PC-9 (cell line): ENCODE measurements around the gene SETBP1. TPM values are rescaled to one million over a fixed set of nuclear protein-coding genes. Genes with fewer than 3 reads are reported as not detected.
A peak's percentile ranks its signal among the peaks of the same experiment; 100 is the strongest.

Experiments used
- BruUV-seq: library from RNA; stranded (reverse); fragments of 400-500 nt; replicated peaks from 2 replicates; lab custom pipeline; 2021; lab: Mats Ljungman, UMichigan
- CTCF ChIA-PET: fragments of 300-600 bp; sonication (Branson Sonifier 250); formaldehyde crosslinking; loops from one replicate; lab custom pipeline; 2022; ENCODE audit warnings: antibody characterized with exemption; lab: Charles Lee
- POLR2A ChIA-PET: fragments of 300-600 bp; sonication (Branson Sonifier 250); formaldehyde crosslinking; loops from one replicate; lab custom pipeline; 2022; ENCODE audit warnings: antibody characterized with exemption; ENCODE audit not compliant: unreplicated experiment; lab: Charles Lee
- DNase-seq, 2 experiments: peaks; one replicate each; pipeline versions ENCODE4 v3.0.0 to v3.0.0-alpha.2; 2015 to 2022; ENCODE audit warnings: mixed read lengths in 1 of 2
- H2AFZ ChIP-seq: fragments of 200-600 bp; sonication (generic); 2 replicates; pipeline ENCODE4 v1.8.1; 2017; ENCODE audit warnings: antibody characterized with exemption
- H3F3A ChIP-seq: fragments of 200-600 bp; sonication (generic); 2 replicates; pipeline ENCODE4 v1.8.1; 2017; ENCODE audit warnings: antibody characterized with exemption, mild to moderate bottlenecking, low read depth; ENCODE audit not compliant: insufficient read depth
- H3K27ac ChIP-seq: fragments of 200-600 bp; sonication (generic); 2 replicates; pipeline ENCODE4 v1.6.1; 2016; ENCODE audit warnings: mixed run types
- H3K27me3 ChIP-seq: fragments of 200-600 bp; sonication (generic); 2 replicates; pipeline ENCODE4 v1.6.1; 2016; ENCODE audit warnings: low read depth, mixed run types; ENCODE audit not compliant: insufficient read depth
- H3K36me3 ChIP-seq: fragments of 200-600 bp; sonication (generic); 2 replicates; pipeline ENCODE4 v1.6.1; 2016; ENCODE audit warnings: low read depth, mixed run types
- H3K4me1 ChIP-seq: fragments of 200-600 bp; sonication (generic); replicated peaks from 2 replicates; pipeline ENCODE4 v1.6.1; 2016; ENCODE audit warnings: mixed run types; ENCODE audit not compliant: insufficient read depth
- H3K4me2 ChIP-seq: fragments of 200-600 bp; sonication (generic); 2 replicates; pipeline ENCODE4 v1.6.1; 2017; ENCODE audit warnings: mixed run types
- H3K4me3 ChIP-seq: fragments of 200-600 bp; sonication (generic); 2 replicates; pipeline ENCODE4 v1.6.1; 2016; ENCODE audit warnings: mixed run types
- H3K79me2 ChIP-seq: fragments of 200-600 bp; sonication (generic); 2 replicates; pipeline ENCODE4 v1.6.1; 2017; ENCODE audit warnings: low read depth, mixed run types
- H3K9me2 ChIP-seq: fragments of 200-600 bp; sonication (generic); 2 replicates; pipeline ENCODE4 v1.8.1; 2017; ENCODE audit warnings: mild to moderate bottlenecking; ENCODE audit not compliant: insufficient read depth
- H3K9me3 ChIP-seq: fragments of 200-600 bp; sonication (generic); 2 replicates; pipeline ENCODE4 v1.8.1; 2016; ENCODE audit warnings: low read depth; ENCODE audit not compliant: insufficient read depth
- H4K20me1 ChIP-seq: fragments of 200-600 bp; sonication (generic); 2 replicates; pipeline ENCODE4 v1.8.1; 2017; ENCODE audit not compliant: insufficient read depth
- EZH2 ChIP-seq: fragments of 200-600 bp; sonication (generic); IDR thresholded peaks from 2 replicates; pipeline ENCODE4 v1.8.0; 2017; ENCODE audit warnings: antibody characterized with exemption, low read depth
- intact Hi-C: fragments of 100-400 bp; cut with micrococcal nuclease; formaldehyde crosslinking; loops from one replicate; pipeline ENCODE4 v1.10.0; 2022; ENCODE audit not compliant: unreplicated experiment
- total RNA-seq: library from RNA; stranded (reverse); gene quantifications from 2 replicates; pipeline ENCODE4 v1.2.3, GENCODE V29; 2021
- TF ChIP-seq, protein P1 (sequence below): fragments of 200-600 bp; sonication (generic); conservative IDR thresholded peaks from 2 replicates; pipeline ENCODE4 v1.6.1; 2017; ENCODE audit warnings: mixed run types, antibody characterized with exemption, mild to moderate bottlenecking, moderate library complexity

Gene SETBP1
- total RNA-seq, 1 experiment from 2014 or later = 9.0 TPM

DNA sequence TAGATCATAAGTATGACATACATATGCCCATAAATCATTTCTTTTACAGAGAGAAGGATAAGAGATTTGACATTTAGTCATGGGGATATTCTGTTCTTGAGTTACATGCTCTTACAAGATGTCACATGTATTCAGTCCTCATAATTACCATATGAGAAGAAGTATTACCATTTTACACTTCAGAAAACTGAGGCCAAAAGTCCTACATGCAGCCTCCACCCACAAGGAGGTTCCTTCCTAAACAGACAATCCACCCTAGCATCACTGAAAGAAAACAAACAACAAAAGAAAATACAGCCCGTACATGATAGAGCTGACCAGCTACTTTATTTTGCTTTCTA is 335.1 kb downstream of the SETBP1 start:
- no peaks in the 10 kb centered on the region for H3K79me2 ChIP-seq
- H3K9me3 ChIP-seq = no peaks in the 10 kb centered on the region
- BruUV-seq = no TSS peak
- no peak for DNase-seq
- H2AFZ ChIP-seq = no peak overlapping the region
- no peak overlapping the region for H3K4me2 ChIP-seq
- TF ChIP-seq, protein P1, sequence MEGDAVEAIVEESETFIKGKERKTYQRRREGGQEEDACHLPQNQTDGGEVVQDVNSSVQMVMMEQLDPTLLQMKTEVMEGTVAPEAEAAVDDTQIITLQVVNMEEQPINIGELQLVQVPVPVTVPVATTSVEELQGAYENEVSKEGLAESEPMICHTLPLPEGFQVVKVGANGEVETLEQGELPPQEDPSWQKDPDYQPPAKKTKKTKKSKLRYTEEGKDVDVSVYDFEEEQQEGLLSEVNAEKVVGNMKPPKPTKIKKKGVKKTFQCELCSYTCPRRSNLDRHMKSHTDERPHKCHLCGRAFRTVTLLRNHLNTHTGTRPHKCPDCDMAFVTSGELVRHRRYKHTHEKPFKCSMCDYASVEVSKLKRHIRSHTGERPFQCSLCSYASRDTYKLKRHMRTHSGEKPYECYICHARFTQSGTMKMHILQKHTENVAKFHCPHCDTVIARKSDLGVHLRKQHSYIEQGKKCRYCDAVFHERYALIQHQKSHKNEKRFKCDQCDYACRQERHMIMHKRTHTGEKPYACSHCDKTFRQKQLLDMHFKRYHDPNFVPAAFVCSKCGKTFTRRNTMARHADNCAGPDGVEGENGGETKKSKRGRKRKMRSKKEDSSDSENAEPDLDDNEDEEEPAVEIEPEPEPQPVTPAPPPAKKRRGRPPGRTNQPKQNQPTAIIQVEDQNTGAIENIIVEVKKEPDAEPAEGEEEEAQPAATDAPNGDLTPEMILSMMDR = no peak
- no peak for TF ChIP-seq EZH2
- POLR2A ChIA-PET = no interaction called here
- H3F3A ChIP-seq = no peaks in the 10 kb centered on the region
- H3K4me1 ChIP-seq = peaks cover 13% of the 10 kb centered on the region
- intact Hi-C loops = loop anchor here (5.0 to 10.0 kb wide), 3 partner anchors 199 to 367 kb away; partner anchors contain the start of gene SETBP1
- no peaks in the 10 kb centered on the region for H3K27me3 ChIP-seq
- H3K4me3 ChIP-seq = no peak overlapping the region
- no peaks in the 10 kb centered on the region for H3K36me3 ChIP-seq
- no peaks in the 10 kb centered on the region for H3K9me2 ChIP-seq
- no peaks in the 10 kb centered on the region for H4K20me1 ChIP-seq
- CTCF ChIA-PET = no interaction called here
- no peak overlapping the region for H3K27ac ChIP-seq

DNA sequence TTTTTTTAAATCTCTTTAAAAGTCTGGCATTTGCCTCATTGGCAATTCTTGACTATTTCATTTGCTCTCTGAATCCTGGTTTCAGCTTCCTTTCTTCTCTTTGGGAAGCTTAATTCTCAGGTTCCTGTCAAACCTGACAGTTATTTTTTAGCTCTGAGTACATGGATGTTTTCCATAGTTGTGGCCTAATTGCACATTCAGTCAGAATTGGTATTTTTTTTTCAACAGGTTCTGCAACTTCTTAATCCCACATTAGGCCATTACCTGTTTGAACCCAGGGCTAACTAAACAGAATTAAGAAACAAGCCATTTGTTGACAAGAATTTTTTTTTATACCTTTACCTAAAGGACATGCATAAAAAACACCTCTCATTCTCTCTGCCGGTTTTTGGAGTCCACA is 338.8 kb downstream of the SETBP1 start:
- POLR2A ChIA-PET = no interaction called here
- peak in 1 of 2 experiments; percentile 60 for DNase-seq
- Histone ChIP-seq H4K20me1 (no peaks in the 10 kb centered on the region), H3K9me3 (no peaks in the 10 kb centered on the region), H3K27me3 (no peaks in the 10 kb centered on the region), H3K9me2 (0 out of 2 replicates have a peak, but pooled peaks cover 6% of the 10 kb centered on the region), H3K36me3 (no peaks in the 10 kb centered on the region), H3K4me3 (no peak overlapping the region), H3K4me1 (peaks cover 13% of the 10 kb centered on the region), H3K79me2 (no peaks in the 10 kb centered on the region), H3K4me2 (peak overlapping the region; percentile 52), H2AFZ (no peak overlapping the region), H3K27ac (0 out of 2 replicates have a peak overlapping the region, but pooled peaks have one; percentile 31), H3F3A (no peaks in the 10 kb centered on the region)
- CTCF ChIA-PET = no interaction called here
- intact Hi-C loops = loop anchor here (5.0 to 10.0 kb wide), 3 partner anchors 195 to 363 kb away; partner anchors contain the start of gene SETBP1
- BruUV-seq = no TSS peak
- no peak for TF ChIP-seq EZH2
- TF ChIP-seq, protein P1 = no peak

DNA sequence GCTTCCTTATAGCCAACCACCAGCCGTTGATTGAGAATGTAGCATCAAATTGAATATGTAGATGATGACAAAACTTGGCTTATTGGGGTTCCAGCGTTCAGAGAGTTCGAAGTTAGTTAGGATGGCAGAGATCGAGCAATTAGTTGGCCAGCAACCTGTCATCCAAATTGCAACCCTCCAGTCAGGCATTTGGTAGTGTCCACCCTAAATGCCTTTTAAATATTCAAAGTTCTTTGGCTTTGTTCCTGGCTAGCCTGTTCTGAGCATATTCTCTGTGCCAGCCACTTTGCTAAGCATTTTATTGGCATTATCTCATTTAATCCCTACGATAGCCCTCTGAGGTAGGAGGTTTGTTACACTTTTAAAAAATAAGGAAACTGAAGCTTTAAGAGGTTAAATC is 342.8 kb downstream of the SETBP1 start:
- Histone ChIP-seq H3K27ac (no peak overlapping the region), H3K36me3 (no peaks in the 10 kb centered on the region), H4K20me1 (no peaks in the 10 kb centered on the region), H3K9me2 (0 out of 2 replicates have a peak, but pooled peaks cover 6% of the 10 kb centered on the region), H3K27me3 (no peaks in the 10 kb centered on the region), H3K4me1 (peaks cover 13% of the 10 kb centered on the region), H3K79me2 (no peaks in the 10 kb centered on the region), H2AFZ (no peak overlapping the region), H3K4me2 (no peak overlapping the region), H3K4me3 (no peak overlapping the region), H3F3A (no peaks in the 10 kb centered on the region), H3K9me3 (no peaks in the 10 kb centered on the region)
- CTCF ChIA-PET = no interaction called here
- no peak for DNase-seq
- POLR2A ChIA-PET = no interaction called here
- intact Hi-C loops = no loop called here
- TF ChIP-seq, protein P1 = no peak
- TF ChIP-seq EZH2 = no peak
- no TSS peak for BruUV-seq
